A673 (cell line): ENCODE results near the gene SPATA18. TPM values are rescaled to one million over a fixed set of nuclear protein-coding genes. Genes with fewer than 3 reads are reported as not detected.

Experiments used
- BruUV-seq: library from RNA; stranded (reverse); fragments of 400-500 nt; replicated peaks from 2 replicates; lab custom pipeline; 2021; lab: Mats Ljungman, UMichigan
- CTCF ChIA-PET: fragments of 300-600 bp; sonication (Branson Sonifier 250); formaldehyde crosslinking; loops from one replicate; lab custom pipeline; 2022; ENCODE audit warnings: antibody characterized with exemption; lab: Charles Lee
- POLR2A ChIA-PET: fragments of 300-600 bp; sonication (Branson Sonifier 250); formaldehyde crosslinking; loops from one replicate; lab custom pipeline; 2022; ENCODE audit warnings: antibody characterized with exemption; ENCODE audit not compliant: low non-redundant PET; lab: Charles Lee
- DNase-seq: peaks from one replicate; pipeline ENCODE4 v3.0.0-alpha.2; 2015; ENCODE audit warnings: low spot score
- H3K27ac ChIP-seq: fragments of 200-600 bp; sonication (generic); 2 replicates; pipeline ENCODE4 v1.5.1; 2016; ENCODE audit warnings: mixed run types, low read depth, mild to moderate bottlenecking, mixed read lengths, antibody characterized with exemption, low read length; ENCODE audit not compliant: poor library complexity, severe bottlenecking
- H3K27me3 ChIP-seq: fragments of 200-600 bp; sonication (generic); replicated peaks from 2 replicates; pipeline ENCODE4 v1.6.1; 2017; ENCODE audit warnings: mixed run types, low read depth, mild to moderate bottlenecking, mixed read lengths, antibody characterized with exemption, low read length; ENCODE audit not compliant: insufficient read depth, poor library complexity
- H3K36me3 ChIP-seq: fragments of 200-600 bp; sonication (generic); 2 replicates; pipeline ENCODE4 v1.6.1; 2016; ENCODE audit warnings: mixed run types, mild to moderate bottlenecking, mixed read lengths, antibody characterized with exemption, low read length; ENCODE audit not compliant: insufficient read depth, poor library complexity, severe bottlenecking
- H3K4me1 ChIP-seq: fragments of 200-600 bp; sonication (generic); 2 replicates; pipeline ENCODE4 v1.6.1; 2017; ENCODE audit warnings: mixed run types, mild to moderate bottlenecking, mixed read lengths, antibody characterized with exemption, low read length; ENCODE audit not compliant: insufficient read depth, poor library complexity, severe bottlenecking
- H3K4me3 ChIP-seq: fragments of 200-600 bp; sonication (generic); 2 replicates; pipeline ENCODE4 v1.5.1; 2016; ENCODE audit warnings: low read depth, mixed run types, mild to moderate bottlenecking, mixed read lengths, low read length; ENCODE audit not compliant: poor library complexity, severe bottlenecking
- H3K9me3 ChIP-seq: fragments of 200-600 bp; sonication (generic); 2 replicates; pipeline ENCODE4 v1.6.1; 2016; ENCODE audit warnings: mixed run types, low read depth, mild to moderate bottlenecking, mixed read lengths, antibody characterized with exemption, low read length; ENCODE audit not compliant: poor library complexity, severe bottlenecking
- EZH2 ChIP-seq: fragments of 200-600 bp; sonication (generic); IDR thresholded peaks from 2 replicates; pipeline ENCODE4 v1.6.1; 2017; ENCODE audit warnings: borderline replicate concordance, low read depth, mild to moderate bottlenecking, mixed read lengths, antibody characterized with exemption, low read length; ENCODE audit not compliant: poor library complexity, severe bottlenecking
- intact Hi-C: fragments of 100-400 bp; cut with micrococcal nuclease; formaldehyde crosslinking; loops from one replicate; pipeline ENCODE4 v1.10.0; 2022; ENCODE audit not compliant: unreplicated experiment
- total RNA-seq: library from RNA; stranded (reverse); gene quantifications from 2 replicates; pipeline ENCODE4 v1.2.3, GENCODE V29; 2021
- TF ChIP-seq, protein P1 (sequence below): fragments of 300-800, 200-600 bp; sonication (generic); conservative IDR thresholded peaks from 2 replicates; pipeline ENCODE4 v1.5.1; 2017; ENCODE audit warnings: low read depth, mild to moderate bottlenecking, antibody characterized with exemption, low read length, moderate library complexity, mixed read lengths

SPATA18 gene
- total RNA-seq, 1 experiment from 2014 or later: 0.71 TPM

DNA sequence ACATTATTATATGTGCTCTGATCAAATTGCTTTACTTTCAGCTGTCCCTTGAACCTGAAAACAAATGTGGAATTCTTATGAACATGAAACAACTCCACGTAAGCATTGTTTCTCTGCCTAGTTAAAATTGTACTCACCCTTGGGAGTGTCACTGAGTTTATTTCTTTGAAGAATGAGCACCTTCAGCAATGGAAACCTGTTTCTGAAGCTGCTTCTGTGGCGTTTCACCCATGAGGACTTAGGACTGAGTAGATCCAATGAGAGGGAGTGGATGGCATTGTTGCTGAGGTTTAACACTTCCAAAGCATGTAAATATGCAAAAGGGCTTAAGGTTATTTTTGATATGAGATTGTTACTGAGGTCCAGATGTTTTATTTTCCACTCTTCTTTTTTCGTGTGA, 34.1 kb upstream of the SPATA18 start:
- CTCF ChIA-PET: no interaction called here
- intact Hi-C loops: loop anchor here (5.0 kb wide), 1 partner anchor 120 kb away; no protein-coding TSS in a partner anchor
- Histone ChIP-seq H3K4me3 (no peak overlapping the region), H3K4me1 (no peaks in the 10 kb centered on the region), H3K27ac (no peak overlapping the region), H3K9me3 (no peaks in the 10 kb centered on the region), H3K27me3 (no peaks in the 10 kb centered on the region), H3K36me3 (no peaks in the 10 kb centered on the region)
- POLR2A ChIA-PET: no interaction called here
- DNase-seq: no peak
- BruUV-seq: no TSS peak
- TF ChIP-seq, protein P1, sequence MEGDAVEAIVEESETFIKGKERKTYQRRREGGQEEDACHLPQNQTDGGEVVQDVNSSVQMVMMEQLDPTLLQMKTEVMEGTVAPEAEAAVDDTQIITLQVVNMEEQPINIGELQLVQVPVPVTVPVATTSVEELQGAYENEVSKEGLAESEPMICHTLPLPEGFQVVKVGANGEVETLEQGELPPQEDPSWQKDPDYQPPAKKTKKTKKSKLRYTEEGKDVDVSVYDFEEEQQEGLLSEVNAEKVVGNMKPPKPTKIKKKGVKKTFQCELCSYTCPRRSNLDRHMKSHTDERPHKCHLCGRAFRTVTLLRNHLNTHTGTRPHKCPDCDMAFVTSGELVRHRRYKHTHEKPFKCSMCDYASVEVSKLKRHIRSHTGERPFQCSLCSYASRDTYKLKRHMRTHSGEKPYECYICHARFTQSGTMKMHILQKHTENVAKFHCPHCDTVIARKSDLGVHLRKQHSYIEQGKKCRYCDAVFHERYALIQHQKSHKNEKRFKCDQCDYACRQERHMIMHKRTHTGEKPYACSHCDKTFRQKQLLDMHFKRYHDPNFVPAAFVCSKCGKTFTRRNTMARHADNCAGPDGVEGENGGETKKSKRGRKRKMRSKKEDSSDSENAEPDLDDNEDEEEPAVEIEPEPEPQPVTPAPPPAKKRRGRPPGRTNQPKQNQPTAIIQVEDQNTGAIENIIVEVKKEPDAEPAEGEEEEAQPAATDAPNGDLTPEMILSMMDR: no peak
- no peak for TF ChIP-seq EZH2

DNA sequence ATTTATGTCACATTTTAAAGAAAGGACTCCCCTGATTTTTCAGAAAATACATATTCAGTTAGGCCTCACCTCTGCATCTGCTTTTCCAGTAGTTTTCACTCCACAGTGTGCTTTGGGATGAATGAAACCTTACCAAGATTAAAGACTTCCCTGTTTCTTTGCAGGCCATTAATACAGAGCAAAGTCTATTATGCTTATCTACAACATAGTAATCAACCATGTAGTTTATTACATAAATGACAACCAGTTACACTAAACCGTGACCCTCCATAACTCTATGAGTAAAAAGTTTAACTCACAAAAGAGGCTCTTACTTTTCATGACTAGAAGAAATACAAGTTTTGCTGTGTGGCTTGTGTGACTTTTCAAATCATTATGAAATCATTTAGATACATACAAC, 33.3 kb upstream of the SPATA18 start:
- Histone ChIP-seq H3K27ac (no peak overlapping the region), H3K36me3 (no peaks in the 10 kb centered on the region), H3K4me3 (no peak overlapping the region), H3K4me1 (no peaks in the 10 kb centered on the region), H3K27me3 (no peaks in the 10 kb centered on the region), H3K9me3 (no peaks in the 10 kb centered on the region)
- no TSS peak for BruUV-seq
- DNase-seq: no peak
- CTCF ChIA-PET: no interaction called here
- POLR2A ChIA-PET: no interaction called here
- TF ChIP-seq, protein P1: no peak
- TF ChIP-seq EZH2: no peak
- intact Hi-C loops: loop anchor here (5.0 kb wide), 1 partner anchor 121 kb away; no protein-coding TSS in a partner anchor

DNA sequence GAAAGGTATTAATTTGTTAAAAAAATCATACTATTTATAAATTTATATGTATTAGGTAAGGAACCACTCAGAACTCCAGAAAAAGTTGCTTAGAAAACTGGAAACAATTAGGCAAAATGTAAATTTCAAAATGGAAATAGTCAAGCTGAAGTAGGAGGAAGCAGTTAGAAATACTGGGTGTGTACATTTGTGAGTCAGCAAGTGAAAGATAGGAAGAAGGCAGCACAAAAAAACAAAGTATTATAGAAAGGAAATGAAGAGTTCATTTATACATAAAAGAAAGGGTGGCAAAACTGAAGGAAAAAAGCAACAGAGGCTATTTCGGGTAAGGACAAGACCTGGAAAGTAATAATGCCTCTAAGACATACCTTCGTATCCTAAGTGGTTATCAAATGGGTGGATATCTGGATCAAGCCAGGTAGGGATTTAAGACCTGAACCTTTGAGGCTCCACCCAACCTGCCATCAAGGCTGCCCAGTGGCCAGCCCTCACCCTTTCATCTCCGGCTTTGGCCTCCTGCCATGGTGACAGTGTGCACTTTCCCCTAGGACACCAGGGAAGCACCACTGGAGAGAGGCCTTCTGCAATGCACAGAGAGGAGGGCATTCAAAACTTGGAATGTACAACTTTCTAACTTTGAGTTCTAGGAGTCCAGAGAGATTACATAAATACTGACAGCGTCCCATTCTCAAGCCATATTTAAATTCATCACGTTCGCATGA, 31.0 kb upstream of the SPATA18 start, which contains the start of gene LRRC66:
Gene LRRC66 (minus strand): TSS at position 428 of the 722 bp plus-strand sequence. CDS start 2,750 bp downstream, outside the sequence.
- BruUV-seq: no TSS peak
- Histone ChIP-seq H3K4me1 (no peaks in the 10 kb centered on the region), H3K27me3 (no peaks in the 10 kb centered on the region), H3K9me3 (no peaks in the 10 kb centered on the region), H3K4me3 (no peak within 1 kb of the TSS), H3K27ac (no peak within 1 kb of the TSS), H3K36me3 (no peaks in the 10 kb centered on the region)
- ChIA-PET CTCF (no interaction called here), POLR2A (no interaction called here)
- DNase-seq: no peak
- intact Hi-C loops: loop anchor here (5.0 kb wide), 1 partner anchor 123 kb away; no protein-coding TSS in a partner anchor
- TF ChIP-seq, protein P1: no peak
- no peak for TF ChIP-seq EZH2
